ENCODE data around the gene PRKN.
"Not testable (repeated sequence)": the region's sequence is repeated elsewhere in the genome, so short reads cannot be mapped to it uniquely, and the experiment has no call there.

PRKN gene

DNA sequence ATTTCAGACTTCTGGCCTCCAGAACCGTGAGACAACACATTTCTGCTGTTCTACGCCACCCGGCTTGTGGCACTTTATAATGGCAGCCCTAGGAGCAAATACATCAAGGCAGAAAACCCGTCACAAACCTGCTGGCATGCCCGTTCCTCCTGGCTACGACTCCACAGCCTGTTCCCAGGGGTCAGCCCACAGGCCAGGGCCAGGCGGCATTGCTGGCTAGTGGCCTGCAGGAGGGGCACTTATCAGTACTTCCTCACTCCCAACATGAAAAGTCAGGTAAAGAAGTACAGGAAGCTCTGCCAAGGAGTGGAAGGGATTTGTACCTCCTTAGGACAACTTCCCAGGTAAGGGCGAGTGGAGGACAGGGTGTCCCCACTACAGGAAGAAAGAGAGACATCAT is 1230.6 kb downstream of the PRKN start:
- ATAC-seq, result no peak
- TF ChIP-seq, protein P1, sequence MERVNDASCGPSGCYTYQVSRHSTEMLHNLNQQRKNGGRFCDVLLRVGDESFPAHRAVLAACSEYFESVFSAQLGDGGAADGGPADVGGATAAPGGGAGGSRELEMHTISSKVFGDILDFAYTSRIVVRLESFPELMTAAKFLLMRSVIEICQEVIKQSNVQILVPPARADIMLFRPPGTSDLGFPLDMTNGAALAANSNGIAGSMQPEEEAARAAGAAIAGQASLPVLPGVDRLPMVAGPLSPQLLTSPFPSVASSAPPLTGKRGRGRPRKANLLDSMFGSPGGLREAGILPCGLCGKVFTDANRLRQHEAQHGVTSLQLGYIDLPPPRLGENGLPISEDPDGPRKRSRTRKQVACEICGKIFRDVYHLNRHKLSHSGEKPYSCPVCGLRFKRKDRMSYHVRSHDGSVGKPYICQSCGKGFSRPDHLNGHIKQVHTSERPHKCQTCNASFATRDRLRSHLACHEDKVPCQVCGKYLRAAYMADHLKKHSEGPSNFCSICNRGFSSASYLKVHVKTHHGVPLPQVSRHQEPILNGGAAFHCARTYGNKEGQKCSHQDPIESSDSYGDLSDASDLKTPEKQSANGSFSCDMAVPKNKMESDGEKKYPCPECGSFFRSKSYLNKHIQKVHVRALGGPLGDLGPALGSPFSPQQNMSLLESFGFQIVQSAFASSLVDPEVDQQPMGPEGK (CRISPR knock-in tag; IDR thresholded peaks at IDR 0.05; ENCODE audit: borderline replicate concordance), result no peak
- TF ChIP-seq, protein P2, sequence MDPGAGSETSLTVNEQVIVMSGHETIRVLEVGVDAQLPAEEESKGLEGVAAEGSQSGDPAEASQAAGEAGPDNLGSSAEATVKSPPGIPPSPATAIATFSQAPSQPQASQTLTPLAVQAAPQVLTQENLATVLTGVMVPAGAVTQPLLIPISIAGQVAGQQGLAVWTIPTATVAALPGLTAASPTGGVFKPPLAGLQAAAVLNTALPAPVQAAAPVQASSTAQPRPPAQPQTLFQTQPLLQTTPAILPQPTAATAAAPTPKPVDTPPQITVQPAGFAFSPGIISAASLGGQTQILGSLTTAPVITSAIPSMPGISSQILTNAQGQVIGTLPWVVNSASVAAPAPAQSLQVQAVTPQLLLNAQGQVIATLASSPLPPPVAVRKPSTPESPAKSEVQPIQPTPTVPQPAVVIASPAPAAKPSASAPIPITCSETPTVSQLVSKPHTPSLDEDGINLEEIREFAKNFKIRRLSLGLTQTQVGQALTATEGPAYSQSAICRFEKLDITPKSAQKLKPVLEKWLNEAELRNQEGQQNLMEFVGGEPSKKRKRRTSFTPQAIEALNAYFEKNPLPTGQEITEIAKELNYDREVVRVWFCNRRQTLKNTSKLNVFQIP (CRISPR knock-in tag; IDR thresholded peaks at IDR 0.05; ENCODE audit: borderline replicate concordance, low read depth), result no peak
- TF ChIP-seq BACH2 (CRISPR knock-in tag; IDR thresholded peaks at IDR 0.05; ENCODE audit: borderline replicate concordance), result no peak
- no peak for TF ChIP-seq ISL1 (CRISPR knock-in tag; IDR thresholded peaks at IDR 0.05)
- TF ChIP-seq ZNF565 (CRISPR knock-in tag; conservative IDR thresholded peaks at IDR 0.05; ENCODE audit: low read depth), result no peak
- TF ChIP-seq, protein P3, sequence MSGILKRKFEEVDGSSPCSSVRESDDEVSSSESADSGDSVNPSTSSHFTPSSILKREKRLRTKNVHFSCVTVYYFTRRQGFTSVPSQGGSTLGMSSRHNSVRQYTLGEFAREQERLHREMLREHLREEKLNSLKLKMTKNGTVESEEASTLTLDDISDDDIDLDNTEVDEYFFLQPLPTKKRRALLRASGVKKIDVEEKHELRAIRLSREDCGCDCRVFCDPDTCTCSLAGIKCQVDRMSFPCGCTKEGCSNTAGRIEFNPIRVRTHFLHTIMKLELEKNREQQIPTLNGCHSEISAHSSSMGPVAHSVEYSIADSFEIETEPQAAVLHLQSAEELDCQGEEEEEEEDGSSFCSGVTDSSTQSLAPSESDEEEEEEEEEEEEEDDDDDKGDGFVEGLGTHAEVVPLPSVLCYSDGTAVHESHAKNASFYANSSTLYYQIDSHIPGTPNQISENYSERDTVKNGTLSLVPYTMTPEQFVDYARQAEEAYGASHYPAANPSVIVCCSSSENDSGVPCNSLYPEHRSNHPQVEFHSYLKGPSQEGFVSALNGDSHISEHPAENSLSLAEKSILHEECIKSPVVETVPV (CRISPR knock-in tag; IDR thresholded peaks at IDR 0.05), result no peak
- TF ChIP-seq OSR1 (CRISPR knock-in tag; IDR thresholded peaks at IDR 0.05), result no peak
- no peak for TF ChIP-seq TOX (CRISPR knock-in tag; IDR thresholded peaks at IDR 0.05; ENCODE audit: borderline replicate concordance)

DNA sequence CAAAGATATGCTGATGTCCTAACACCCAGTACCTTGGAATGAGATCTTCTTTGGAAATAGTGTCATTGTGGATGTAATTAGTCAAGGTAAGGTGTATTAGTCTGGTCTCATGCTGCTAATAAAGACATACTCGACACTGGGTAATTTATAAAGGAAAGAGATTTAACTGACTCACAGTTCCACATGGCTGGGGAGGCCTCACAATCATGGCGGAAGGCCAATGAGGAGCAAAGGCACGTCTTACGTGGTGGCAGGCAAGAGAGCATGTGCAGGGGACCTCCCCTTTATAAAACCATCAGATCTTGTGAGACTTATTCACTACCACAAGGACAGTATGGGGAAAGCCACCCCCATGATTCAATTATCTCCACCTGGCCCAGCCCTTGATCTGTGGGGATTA is 1231.3 kb downstream of the PRKN start:
- ATAC-seq, result not testable (repeated sequence)

DNA sequence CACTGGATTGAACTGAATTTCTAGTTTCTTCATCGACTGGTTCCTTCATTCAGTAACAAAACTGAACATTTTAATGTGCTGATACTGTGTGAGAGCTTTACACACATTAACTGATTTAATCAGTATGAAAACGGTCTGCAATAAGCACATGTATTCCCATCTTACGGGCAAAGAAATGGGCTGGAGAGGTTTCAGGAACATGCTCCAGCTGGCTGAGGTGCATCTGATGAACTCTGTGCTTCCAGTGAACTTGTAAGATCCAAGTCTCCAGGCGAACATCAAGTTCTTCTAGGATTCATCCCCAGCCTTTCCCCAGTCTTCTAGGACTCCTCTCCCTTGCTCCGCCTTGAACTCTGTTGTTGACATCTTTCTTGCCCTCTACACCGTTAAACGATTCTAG is 1233.0 kb downstream of the PRKN start:
- no peak for TF ChIP-seq TOX (CRISPR knock-in tag; IDR thresholded peaks at IDR 0.05; ENCODE audit: borderline replicate concordance)
- no peak for TF ChIP-seq ISL1 (CRISPR knock-in tag; IDR thresholded peaks at IDR 0.05)
- TF ChIP-seq CSDC2 (CRISPR knock-in tag; IDR thresholded peaks at IDR 0.05), result no peak
- no peak for TF ChIP-seq ZFP3 (CRISPR knock-in tag; IDR thresholded peaks at IDR 0.05)
- TF ChIP-seq ZC3H10 (CRISPR knock-in tag; IDR thresholded peaks at IDR 0.05), result no peak
- no peak for TF ChIP-seq ZNF565 (CRISPR knock-in tag; conservative IDR thresholded peaks at IDR 0.05; ENCODE audit: low read depth)
- TF ChIP-seq ZFP30 (CRISPR knock-in tag; IDR thresholded peaks at IDR 0.05), result no peak
- TF ChIP-seq GLIS3 (CRISPR knock-in tag; IDR thresholded peaks at IDR 0.05), result no peak
- no peak for TF ChIP-seq ZNF70 (CRISPR knock-in tag; IDR thresholded peaks at IDR 0.05)
- no peak for TF ChIP-seq ESRRG (CRISPR knock-in tag; IDR thresholded peaks at IDR 0.05)
- TF ChIP-seq OSR1 (CRISPR knock-in tag; IDR thresholded peaks at IDR 0.05), result no peak
- TF ChIP-seq, protein P3 (CRISPR knock-in tag; IDR thresholded peaks at IDR 0.05), result no peak
- no peak for ATAC-seq

DNA sequence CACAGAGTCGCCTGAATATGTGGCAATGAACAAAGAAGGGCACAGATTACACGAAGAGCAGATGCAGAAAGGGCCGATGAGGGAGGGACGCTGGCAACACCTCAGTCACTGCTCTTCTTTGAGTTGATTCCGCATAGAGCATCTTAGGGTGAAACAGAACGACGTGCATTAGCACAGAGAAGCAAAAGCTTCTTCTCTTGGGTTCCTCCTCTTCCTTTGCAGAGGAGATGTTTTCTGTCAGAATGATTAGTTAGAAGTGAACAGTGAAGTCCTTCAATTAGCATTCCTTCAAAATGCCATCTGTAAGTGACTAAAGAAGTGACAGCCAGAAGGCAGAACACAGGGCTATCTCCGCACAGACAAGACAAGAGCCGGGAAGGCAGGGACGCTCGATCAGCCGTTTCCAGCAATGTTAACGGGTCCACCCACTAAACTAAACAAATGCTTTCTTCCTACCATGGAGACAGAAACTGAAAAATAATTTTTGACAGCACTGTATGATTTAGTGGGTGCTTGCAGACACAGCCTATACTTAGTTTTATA is 1233.9 kb downstream of the PRKN start:
- ATAC-seq, result no peak

More for the DNA sequence above, 1233.9 kb downstream of the PRKN start:
- TF ChIP-seq SNAI2 (CRISPR knock-in tag; IDR thresholded peaks at IDR 0.05), result no peak
- TF ChIP-seq, protein P1 (CRISPR knock-in tag; IDR thresholded peaks at IDR 0.05; ENCODE audit: borderline replicate concordance), result no peak
- TF ChIP-seq RARB (CRISPR knock-in tag; IDR thresholded peaks at IDR 0.05), result no peak
- TF ChIP-seq CSDC2 (CRISPR knock-in tag; IDR thresholded peaks at IDR 0.05), result no peak
- TF ChIP-seq, protein P3 (CRISPR knock-in tag; IDR thresholded peaks at IDR 0.05), result no peak
- TF ChIP-seq BACH2 (CRISPR knock-in tag; IDR thresholded peaks at IDR 0.05; ENCODE audit: borderline replicate concordance), result no peak
- TF ChIP-seq ZNF8 (CRISPR knock-in tag; IDR thresholded peaks at IDR 0.05), result no peak
- no peak for TF ChIP-seq ARNTL (CRISPR knock-in tag; IDR thresholded peaks at IDR 0.05; ENCODE audit: borderline replicate concordance, low read depth)
- no peak for TF ChIP-seq ZNF70 (CRISPR knock-in tag; IDR thresholded peaks at IDR 0.05)
- TF ChIP-seq ZNF565 (CRISPR knock-in tag; conservative IDR thresholded peaks at IDR 0.05; ENCODE audit: low read depth), result no peak
- TF ChIP-seq ESRRG (CRISPR knock-in tag; IDR thresholded peaks at IDR 0.05), result no peak
- no peak for TF ChIP-seq OSR1 (CRISPR knock-in tag; IDR thresholded peaks at IDR 0.05)
- no peak for TF ChIP-seq ZC3H10 (CRISPR knock-in tag; IDR thresholded peaks at IDR 0.05)
- no peak for TF ChIP-seq ISL1 (CRISPR knock-in tag; IDR thresholded peaks at IDR 0.05)
- no peak for TF ChIP-seq GLIS3 (CRISPR knock-in tag; IDR thresholded peaks at IDR 0.05)
- no peak for TF ChIP-seq TCF4 (CRISPR knock-in tag; IDR thresholded peaks at IDR 0.05; ENCODE audit: borderline replicate concordance)

Data from SK-N-SH treated with all-trans-retinoic acid at 6 μM for 48 hours (cell line).